Colonic mucosa (tissue), 4 donors: ENCODE results near the gene ZNF614. TPM values are rescaled to one million over a fixed set of nuclear protein-coding genes. Genes with fewer than 3 reads are reported as not detected.
"Not testable (repeated sequence)": the region's sequence is repeated elsewhere in the genome, so short reads cannot be mapped to it uniquely, and the experiment has no call there.

Experiments
- DNase-seq: peaks from one replicate; pipeline ENCODE4 v3.0.0-alpha.2; 2020
- H3K27ac ChIP-seq: fragments of 200-600 bp; one replicate; pipeline ENCODE4 v1.8.0; 2021
- H3K27me3 ChIP-seq: fragments of 200-600 bp; one replicate; pipeline ENCODE4 v1.8.0; 2021
- H3K36me3 ChIP-seq: fragments of 200-600 bp; one replicate; pipeline ENCODE4 v1.8.0; 2021
- H3K4me1 ChIP-seq: fragments of 200-600 bp; one replicate; pipeline ENCODE4 v1.8.0; 2021; ENCODE audit warnings: mild to moderate bottlenecking
- H3K4me3 ChIP-seq: fragments of 200-600 bp; one replicate; pipeline ENCODE4 v1.8.0; 2021
- H3K9ac ChIP-seq, 2 donors: one replicate each; pipeline ENCODE4 v1.7.0; 2013; ENCODE audit warnings: control low read depth in 2 of 2, low read depth in 2 of 2, low read length in 2 of 2
- H3K9me3 ChIP-seq: fragments of 200-600 bp; one replicate; pipeline ENCODE4 v1.8.0; 2021
- CTCF ChIP-seq: fragments of 200-600 bp; IDR thresholded peaks from one replicate; pipeline ENCODE4 v1.8.0; 2022; ENCODE audit warnings: antibody characterized with exemption, mild to moderate bottlenecking
- intact Hi-C: fragments of 100-400 bp; cut with DNase I; formaldehyde crosslinking; loops from one replicate; pipeline ENCODE4 v1.14.1; 2022
- total RNA-seq, 2 donors: library from RNA; stranded (reverse); fragmentation: NEBNext Ultra II Directional in 1 of 2; extraction: Animal tissue kit (Norgen Biotek cat#: 25700) in 1 of 2; gene quantifications; one replicate each; pipeline ENCODE4 v1.2.1, GENCODE V29; 2021
- donor health status: healthy.
- donor health status: DM: no; HTN: no; CAD: no.
- donor health status: DM: no; HTN: no; CAD: no.

Gene ZNF614
- total RNA-seq, 2 donors from 2014 or later = 3.3 to 4.2 TPM

DNA sequence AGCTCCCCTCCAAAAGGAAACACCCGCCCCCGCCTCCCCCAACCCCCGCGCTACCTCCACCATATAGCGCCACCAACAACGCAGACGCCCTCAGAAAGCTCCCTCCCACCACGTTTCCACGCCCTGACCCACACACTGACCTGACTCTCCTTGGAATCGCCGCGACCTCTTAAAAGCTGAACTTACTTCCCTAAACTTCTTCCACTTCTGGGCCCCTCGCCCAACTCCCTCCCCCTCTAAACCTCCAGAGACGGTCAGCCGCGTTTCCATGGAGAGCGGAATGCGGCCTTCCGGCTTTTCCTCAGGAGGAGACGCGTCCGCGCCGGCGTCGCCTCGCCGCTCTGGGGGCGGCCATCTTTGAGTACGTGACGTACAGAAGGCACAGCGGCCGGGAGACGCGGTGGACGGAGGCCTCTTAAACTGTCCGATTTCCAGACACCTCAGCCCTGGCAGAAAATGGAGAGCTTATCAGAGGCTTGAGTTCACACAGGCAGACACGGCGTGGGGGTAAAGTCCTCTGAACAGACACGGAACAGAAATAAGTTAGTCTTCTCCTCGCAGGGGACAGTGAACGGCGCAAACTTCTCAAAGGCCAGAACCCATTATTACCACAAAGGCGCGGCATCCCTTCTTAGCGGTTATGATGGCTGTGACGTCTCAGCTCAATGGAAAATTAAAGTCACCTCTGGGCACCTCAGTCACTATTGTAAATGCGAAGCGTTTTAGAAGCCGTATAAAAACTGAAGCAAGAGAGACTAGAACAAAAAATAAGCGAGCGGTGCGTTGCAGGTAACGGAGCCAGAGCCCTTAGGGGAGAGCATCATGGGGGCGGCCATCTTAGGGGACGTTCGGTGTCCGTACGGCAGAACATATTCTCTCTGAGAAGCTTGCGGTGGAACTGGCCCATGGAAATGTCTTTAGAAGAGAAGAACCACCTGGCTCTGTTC is 20.6 kb upstream of the ZNF614 start, which contains the start of gene ZNF432:
Gene ZNF432, minus strand, starts transcription at position 284 of the 947 bp plus-strand sequence. CDS start 1,970 bp downstream, outside the sequence.
- intact Hi-C loops = no loop called here
- H3K36me3 ChIP-seq = peaks cover 7% of the 10 kb centered on the region
- H3K27me3 ChIP-seq = no peaks in the 10 kb centered on the region
- H3K4me3 ChIP-seq = peak within 1 kb of the TSS; percentile 51
- peak; percentile 92 for DNase-seq
- H3K9me3 ChIP-seq = no peaks in the 10 kb centered on the region
- peak within 1 kb of the TSS; percentile 56 to 69 for H3K9ac ChIP-seq
- H3K4me1 ChIP-seq = no peaks in the 10 kb centered on the region
- peak within 1 kb of the TSS; percentile 90 for H3K27ac ChIP-seq
- no peak for TF ChIP-seq CTCF

DNA sequence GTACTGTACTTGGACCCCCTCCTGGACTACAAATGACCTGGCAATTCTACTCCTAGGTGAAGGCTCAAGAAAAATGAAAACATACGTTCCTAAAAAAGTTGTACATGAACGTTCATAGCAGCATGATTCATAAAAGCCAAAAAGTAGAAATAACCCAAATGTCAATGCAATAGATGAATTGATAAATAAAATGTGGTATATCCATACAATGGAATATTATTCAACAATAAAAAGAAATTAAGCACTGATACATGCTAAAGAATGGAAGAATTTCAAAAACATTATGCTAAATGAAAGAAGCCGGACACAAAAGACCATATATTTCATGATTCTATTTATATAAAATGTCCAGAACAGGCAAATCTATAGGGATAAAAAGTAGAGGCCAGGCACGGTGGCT is 11.0 kb upstream of the ZNF614 start:
- Histone ChIP-seq H3K27ac (no peak overlapping the region), H3K4me1 (no peaks in the 10 kb centered on the region), H3K36me3 (peaks cover 46% of the 10 kb centered on the region), H3K9me3 (no peaks in the 10 kb centered on the region), H3K27me3 (no peaks in the 10 kb centered on the region), H3K9ac (no peak overlapping the region), H3K4me3 (no peak overlapping the region)
- intact Hi-C loops = no loop called here
- TF ChIP-seq CTCF = no peak
- no peak for DNase-seq

DNA sequence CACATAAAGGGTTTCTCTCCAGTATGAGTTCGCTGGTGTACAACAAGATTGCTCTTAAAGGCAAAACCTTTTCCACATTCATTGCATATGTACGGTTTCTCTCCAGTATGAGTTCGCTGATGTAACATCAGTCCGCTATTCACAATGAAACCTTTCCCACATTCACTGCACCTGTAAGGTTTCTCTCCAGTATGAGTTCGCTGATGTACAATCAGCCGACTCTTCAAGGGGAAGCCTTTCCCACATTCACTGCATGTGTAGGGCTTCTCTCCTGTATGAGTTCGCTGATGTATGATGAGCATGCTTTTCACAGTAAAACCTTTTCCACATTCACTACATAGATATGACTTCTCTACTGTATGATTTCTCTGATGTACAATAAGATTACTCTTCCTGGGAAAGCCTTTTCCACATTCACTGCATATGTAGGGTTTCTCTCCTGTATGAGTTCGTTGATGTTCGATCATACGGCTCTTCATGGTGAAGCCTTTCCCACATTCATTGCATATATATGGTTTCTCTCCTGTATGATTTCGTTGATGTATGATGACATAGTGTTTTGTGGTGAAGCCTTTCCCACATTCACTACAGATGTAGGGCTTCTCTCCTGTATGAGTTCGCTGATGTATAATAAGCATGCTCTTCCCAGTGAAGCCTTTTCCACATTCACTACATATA is 6.0 kb upstream of the ZNF614 start:
- Histone ChIP-seq H3K9ac (no peak overlapping the region), H3K27me3 (no peaks in the 10 kb centered on the region), H3K9me3 (no peaks in the 10 kb centered on the region), H3K27ac (no peak overlapping the region), H3K36me3 (peaks cover 19% of the 10 kb centered on the region), H3K4me3 (no peak overlapping the region), H3K4me1 (no peaks in the 10 kb centered on the region)
- TF ChIP-seq CTCF = no peak
- intact Hi-C loops = no loop called here
- DNase-seq = no peak

DNA sequence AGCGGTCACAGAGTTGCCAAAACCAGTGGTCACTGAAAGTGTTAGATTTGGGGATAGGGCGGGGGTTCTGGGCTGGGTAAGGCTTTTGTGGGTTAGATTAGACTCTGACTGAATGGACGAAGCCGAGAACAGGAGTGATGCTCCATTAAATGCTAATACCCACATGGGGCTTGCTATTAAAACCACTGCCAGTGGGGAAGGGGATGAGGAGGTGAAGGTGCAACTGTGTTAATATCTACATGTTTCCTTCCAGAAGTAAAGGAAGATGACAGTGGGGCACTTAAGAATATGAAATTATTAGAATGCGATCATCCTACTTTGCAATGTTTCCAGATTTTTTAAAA is 573 bp upstream of the ZNF614 start:
- H3K9ac ChIP-seq = peak overlapping the region; percentile 78 to 94
- no peaks in the 10 kb centered on the region for H3K9me3 ChIP-seq
- H3K4me3 ChIP-seq = peak overlapping the region; percentile 54
- peak overlapping the region; percentile 80 for H3K27ac ChIP-seq
- H3K36me3 ChIP-seq = peaks cover 12% of the 10 kb centered on the region
- intact Hi-C loops = no loop called here
- DNase-seq = no peak
- TF ChIP-seq CTCF = no peak
- no peaks in the 10 kb centered on the region for H3K4me1 ChIP-seq
- H3K27me3 ChIP-seq = no peaks in the 10 kb centered on the region

- H3K27ac ChIP-seq, H3K27me3 ChIP-seq, H3K4me3 ChIP-seq, intact Hi-C loops, H3K9me3 ChIP-seq, H3K4me1 ChIP-seq, H3K9ac ChIP-seq, DNase-seq: not testable (repeated sequence)
- peaks cover 12% of the 10 kb centered on the region for H3K36me3 ChIP-seq
These were observed 1.8 kb downstream of the ZNF614 start for GRCh38 chr19:52026255-52026990.

- peaks cover 12% of the 10 kb centered on the region for H3K36me3 ChIP-seq
- DNase-seq, H3K4me1 ChIP-seq, intact Hi-C loops, H3K9ac ChIP-seq, H3K27me3 ChIP-seq, H3K27ac ChIP-seq, H3K9me3 ChIP-seq, H3K4me3 ChIP-seq: not testable (repeated sequence)
These were observed 3.7 kb downstream of the ZNF614 start for GRCh38 chr19:52024478-52024877.
